Stimulated activated CD4-positive, alpha-beta T cell treated with anti-CD3 and anti-CD28 coated beads, Interleukin-1b, Interleukin-23, amount 100 ng/mL, for 48 hours (primary cell): ENCODE measurements around the gene TMEM255B.
"Not testable (repeated sequence)": the region's sequence is repeated elsewhere in the genome, so short reads cannot be mapped to it uniquely, and the experiment has no call there.

Experiments used
- DNase-seq: peaks from one replicate; pipeline ENCODE4 v3.0.0-alpha.2; 2020

The TMEM255B gene

DNA sequence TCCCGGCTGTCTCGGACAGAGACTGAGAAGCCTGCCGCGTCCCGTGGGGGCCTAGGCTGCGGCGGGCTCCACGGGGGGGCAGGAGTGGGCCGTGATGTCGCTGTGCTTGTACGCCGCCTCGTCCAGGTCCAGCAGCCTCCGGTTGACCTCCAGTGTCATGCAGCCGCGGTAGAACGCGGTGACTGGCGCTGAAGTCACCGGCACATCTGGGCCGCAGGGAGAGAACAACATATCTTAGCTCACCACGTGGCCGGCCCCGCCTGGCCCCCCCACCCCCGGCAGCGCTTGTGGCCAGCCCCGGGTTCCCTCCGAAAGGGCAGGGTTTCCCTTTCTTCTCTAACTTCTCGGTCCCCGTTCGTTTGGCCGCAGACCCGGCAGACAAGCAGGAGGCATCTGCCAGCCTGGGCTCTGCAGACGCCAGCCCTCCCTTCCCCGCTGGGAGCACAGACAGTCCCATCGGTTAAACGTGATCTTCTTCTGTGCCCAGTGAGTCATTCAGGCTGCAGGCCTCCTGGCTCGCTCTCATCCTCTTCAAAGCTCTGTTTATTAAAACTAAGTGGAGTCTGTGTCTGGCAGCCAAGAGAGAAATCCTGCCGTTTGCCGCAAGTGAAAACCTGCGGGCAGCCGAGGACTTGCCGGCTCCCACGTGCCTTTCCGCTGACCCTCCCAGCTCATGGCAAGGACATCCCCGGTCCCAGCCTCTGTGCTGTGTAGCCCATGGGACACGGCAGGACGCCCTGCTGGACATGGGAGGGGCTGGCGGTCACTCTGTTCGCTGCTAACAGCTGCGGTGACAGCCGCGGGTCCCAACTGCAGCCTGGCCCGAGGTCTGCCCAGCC is 62.0 kb downstream of the TMEM255B start:
- no peak for DNase-seq

DNA sequence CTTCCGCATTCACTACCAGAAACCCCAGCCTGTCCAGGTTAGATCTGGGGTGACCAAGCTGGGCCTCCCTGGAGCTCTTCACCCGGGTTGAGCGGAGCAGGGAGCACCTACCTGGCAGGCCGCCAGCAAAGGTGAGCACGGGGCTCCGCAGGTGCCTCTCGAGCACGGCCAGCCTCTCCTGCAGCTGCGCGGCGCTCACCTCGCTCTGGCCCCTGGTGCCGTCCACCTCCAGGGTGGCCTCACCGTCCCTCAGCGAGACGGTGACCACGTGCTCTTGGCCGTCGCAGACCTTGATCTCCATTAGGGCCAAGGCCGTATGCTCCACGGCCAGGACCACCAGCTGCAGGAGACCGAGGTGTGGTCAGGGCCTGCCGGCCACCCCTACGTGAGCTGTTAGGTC is 62.8 kb downstream of the TMEM255B start:
- DNase-seq: no peak

DNA sequence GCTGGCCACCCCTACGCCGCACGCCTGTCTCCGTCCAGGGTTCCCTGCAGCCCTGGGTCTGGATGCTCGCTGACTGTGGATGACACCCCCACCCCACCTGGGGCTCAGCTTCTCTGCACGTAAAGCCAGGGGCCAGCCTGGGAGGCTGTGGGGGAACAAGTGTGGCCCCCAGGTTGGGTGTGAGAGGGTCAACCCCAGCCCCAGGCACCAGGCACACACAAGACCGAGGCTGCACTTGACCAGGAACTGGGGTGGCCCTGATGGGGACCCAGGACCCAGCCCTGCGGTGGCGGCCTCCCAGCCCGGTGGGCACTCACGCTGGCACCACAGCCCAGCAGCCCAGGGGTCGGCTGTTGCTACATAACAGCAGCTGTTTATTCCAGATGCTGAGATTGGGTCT is 63.2 kb downstream of the TMEM255B start:
- no peak for DNase-seq

DNA sequence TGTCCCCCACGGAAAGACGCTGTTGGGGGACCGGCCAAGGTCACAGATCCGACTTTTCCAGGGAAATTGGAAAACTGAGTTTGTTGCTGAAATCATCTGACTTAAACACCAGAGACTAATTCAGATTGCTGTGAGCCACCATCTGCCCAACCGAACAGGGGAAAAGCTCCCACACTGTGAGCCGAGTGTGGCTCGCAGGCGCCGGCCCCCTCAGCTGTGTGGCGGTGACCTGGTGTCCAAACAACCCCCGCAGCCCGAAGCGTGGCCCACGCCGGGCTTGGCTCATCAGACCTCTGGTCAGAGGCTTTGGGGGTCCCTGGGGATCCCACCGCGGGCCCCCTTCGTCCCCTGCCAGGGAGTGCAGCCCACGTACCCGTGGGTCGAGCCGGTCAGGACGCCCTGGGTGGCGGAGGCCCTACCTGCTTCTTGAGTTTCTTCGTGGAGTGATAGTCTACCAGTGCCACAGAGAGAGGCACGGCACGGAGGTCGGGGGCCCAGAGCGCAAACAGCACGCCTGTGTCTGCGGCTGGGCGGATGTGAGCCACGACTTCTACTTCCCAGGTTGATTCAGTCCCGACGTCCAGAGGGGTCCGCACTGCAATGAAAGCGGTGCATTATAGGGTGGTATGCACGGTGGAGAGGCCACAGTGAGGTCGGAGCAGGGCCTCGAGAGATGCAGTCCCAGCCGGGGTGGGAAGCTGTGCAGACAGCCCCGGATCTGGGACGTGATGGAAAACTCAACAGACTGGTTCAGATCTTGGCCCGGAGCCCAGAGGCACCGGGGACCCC is 64.1 kb downstream of the TMEM255B start:
- DNase-seq: no peak

- no peak for DNase-seq
Measured at GRCh38 chr13:113823771-113824170, 64.7 kb downstream of the TMEM255B start.

DNA sequence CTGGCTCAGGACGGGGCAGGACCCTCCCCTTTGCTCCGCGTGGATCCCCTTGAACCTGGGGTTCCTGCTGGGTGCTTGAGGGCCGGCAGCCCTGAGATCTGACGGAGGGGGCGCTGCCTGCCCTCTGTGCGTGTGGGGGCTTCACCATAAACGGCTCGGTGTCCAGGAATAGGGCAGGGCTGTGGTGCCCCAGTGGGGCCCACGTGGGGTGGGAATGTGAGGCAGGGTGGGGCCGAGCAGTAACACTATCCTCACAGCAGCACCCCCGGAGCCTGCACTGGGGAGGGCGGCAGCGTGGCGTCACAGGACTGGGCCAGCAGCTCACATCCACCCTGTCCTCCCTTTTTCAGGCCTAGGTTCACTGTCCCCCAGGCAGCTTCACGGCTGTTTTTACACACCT is 66.8 kb downstream of the TMEM255B start:
- DNase-seq: no peak

GRCh38 chr13:113826446-113826845 is 67.4 kb downstream of the TMEM255B start:
- not testable (repeated sequence) for DNase-seq

DNA sequence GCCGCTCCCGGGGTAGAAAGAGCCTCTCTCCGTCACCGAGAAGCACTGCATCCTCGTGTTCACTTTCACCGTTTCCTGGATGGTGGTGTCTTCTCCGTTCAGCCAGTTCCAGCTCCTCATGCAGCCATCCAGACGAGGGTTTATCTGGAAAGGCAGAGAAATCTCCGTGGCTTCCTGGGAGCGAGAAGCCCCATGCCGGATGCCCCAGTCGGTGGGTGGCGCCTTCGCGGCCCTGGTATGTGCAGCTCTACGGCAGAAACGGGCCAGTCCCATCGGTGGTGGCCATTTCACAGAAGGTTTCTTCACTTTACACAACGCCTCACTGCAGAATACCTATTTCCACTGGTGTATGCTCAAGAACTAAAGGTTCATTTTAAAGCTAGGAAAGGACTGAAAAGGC is 68.0 kb downstream of the TMEM255B start:
- DNase-seq: no peak

GRCh38 chr13:113828282-113828825 is 69.3 kb downstream of the TMEM255B start:
- DNase-seq: no peak

- not testable (repeated sequence) for DNase-seq
Measured at GRCh38 chr13:113830426-113830950, 71.5 kb downstream of the TMEM255B start.

DNA sequence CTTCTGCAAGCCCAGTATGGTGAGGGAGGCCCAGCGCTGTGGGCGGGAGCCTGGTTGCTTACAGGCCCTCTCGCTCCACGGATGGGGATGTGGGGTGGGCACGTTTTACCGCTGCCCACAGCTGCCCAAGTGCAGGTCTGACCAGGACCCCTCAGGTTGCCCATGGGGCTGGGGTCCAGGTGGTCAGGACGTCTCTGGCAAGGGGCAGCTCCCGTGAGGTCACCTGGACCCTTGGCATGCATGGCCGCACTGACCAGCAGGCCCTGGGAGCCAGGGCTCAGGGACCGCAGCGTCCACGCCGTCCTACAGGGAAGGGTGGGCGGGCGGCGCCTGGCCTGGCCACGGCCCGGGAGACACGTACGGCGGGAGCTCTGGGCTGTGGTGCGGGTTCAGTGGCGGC is 72.0 kb downstream of the TMEM255B start:
- no peak for DNase-seq

- no peak for DNase-seq
Measured at GRCh38 chr13:113832205-113832604, 73.2 kb downstream of the TMEM255B start.

DNA sequence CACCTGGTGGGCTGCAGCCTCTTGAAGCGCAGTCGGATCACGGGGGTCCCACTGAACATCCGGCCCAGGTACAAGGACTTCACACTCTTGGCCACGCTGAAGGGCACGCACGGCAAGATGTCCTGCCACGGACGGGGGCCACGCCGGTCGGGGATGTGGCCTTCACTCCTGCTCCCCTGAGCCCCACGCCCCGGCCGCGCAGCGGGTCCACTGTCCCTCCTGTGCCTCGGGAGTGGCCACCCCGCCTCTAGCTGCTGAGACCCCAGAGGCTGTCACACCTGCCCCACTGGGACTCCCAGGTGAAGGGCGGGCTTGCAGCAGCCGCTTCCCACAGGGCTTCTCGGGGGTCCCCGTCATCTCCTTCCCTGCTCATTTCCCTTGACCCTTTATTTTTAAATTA is 73.6 kb downstream of the TMEM255B start:
- DNase-seq: no peak

DNA sequence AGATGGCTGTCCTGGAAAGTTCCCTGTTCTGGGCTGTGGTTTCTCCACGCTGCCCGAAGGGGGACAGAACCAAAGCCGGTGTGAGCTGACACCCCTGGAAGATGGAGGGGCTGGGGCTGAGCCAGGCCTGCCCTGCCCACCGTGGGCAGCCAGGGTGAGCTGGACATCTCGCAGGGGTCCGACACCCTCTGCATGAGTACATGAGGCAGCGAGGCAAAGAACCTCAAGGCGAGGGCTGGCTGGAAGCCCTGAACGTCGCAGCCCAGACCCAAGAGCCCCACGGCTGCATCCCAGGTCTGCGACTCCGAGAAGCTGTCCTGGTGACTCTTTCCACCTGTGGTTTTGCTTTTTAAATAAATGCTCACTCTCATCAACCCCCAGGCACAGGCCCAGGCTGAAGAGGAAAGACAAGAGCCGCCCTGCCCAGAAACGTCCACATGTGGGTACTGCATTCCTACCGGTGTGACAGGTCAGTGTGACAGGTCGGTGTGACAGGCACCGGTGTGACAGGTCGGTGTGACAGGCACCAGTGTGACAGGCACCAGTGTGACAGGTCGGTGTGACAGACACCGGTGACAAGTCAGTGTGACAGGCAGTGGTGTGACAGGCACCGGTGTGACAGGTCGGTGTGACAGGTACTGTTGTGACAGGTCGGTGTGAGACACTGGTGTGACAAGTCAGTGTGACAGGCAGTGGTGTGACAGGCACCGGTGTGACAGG is 74.2 kb downstream of the TMEM255B start:
- DNase-seq: no peak

DNA sequence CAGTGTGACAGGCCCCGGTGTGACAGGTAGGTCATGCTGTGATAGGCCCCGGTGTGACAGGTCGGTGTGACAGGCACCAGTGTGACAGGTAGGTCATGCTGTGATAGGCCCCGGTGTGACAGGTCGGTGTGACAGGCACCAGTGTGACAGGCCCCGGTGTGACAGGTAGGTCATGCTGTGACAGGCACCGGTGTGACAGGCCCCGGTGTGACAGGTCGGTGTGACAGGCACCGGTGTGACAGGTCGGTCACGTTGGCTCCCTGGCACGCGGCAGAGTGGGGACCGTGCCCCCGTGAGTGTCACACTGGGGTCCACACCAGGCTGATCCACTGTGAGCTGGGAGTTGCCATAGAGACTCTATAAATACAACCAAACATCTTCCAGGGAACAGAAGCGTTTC is 75.0 kb downstream of the TMEM255B start:
- DNase-seq: not testable (repeated sequence)

DNA sequence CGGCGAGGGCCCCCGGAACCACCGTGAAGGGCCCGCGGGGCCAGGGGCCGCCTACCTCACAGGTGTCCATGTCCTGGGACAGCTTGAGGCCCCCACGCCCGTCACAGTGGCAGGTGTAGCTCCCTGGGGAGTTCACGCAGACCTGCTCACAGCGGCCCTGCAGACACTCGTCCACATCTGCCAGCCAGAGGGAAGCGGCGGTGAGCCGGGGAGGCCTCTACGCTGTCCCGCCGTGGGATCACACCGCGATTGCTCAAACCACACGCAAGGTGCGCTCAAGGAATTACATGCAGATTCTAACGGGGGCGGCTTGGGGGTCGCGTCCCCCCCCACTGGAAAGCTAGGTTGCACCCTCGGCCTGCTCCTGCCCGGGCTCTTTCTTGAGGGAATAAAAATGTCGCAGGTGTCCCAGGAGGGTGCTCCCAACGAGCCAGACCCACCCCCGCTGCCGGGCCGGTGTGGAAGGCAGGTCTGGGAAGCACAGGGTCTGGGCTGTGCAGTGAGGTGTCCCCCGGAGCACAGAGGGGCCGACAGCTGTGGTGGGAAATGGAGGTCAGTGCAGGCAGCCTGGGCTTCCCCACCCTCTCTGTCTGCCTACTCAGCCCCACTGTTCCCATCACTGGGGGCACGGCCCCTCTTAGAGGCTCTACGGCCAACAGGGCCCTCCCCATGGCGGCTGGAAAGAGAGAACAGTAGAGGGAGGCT is 75.6 kb downstream of the TMEM255B start:
- no peak for DNase-seq

- no peak for DNase-seq
Measured at GRCh38 chr13:113835461-113836270, 76.6 kb downstream of the TMEM255B start.

DNA sequence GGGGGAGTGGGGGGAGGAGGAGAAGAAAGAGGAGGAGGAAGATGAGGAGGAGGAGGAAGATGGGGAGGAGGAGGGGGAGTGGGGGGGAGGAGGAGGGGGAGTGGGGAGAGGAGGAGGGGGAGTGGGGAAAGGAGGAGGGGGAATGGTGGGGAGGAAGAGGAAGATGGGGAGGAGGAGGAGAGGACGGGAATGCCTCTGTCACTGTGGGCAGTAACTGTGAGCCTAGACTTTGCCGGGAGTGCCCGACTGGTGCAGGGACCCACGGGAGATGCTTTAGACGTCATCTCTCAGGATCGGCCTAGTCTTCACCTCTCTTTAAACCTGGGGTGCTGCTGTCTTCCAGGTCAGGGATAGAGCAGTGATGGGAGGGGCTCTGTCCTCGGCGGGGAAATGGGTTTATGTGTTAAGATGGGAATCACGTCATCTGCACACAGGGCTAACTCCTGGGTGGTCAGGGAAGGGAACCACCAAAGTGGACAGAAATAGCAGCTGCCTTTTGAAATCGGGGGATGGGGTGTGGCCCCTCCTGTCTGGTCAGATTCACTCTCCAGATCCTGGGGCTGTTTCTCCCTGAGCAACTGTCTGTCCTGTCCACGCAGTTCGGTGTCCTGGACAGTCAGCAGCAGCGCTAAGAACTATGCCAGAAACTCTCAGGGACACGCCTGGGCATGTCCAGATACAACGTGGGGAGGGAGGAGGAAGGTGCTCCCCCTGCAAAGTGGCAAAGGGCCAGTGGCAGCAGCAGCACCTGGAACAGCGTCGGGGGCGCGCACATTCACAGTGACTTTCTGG is 77.9 kb downstream of the TMEM255B start:
- DNase-seq: no peak

DNA sequence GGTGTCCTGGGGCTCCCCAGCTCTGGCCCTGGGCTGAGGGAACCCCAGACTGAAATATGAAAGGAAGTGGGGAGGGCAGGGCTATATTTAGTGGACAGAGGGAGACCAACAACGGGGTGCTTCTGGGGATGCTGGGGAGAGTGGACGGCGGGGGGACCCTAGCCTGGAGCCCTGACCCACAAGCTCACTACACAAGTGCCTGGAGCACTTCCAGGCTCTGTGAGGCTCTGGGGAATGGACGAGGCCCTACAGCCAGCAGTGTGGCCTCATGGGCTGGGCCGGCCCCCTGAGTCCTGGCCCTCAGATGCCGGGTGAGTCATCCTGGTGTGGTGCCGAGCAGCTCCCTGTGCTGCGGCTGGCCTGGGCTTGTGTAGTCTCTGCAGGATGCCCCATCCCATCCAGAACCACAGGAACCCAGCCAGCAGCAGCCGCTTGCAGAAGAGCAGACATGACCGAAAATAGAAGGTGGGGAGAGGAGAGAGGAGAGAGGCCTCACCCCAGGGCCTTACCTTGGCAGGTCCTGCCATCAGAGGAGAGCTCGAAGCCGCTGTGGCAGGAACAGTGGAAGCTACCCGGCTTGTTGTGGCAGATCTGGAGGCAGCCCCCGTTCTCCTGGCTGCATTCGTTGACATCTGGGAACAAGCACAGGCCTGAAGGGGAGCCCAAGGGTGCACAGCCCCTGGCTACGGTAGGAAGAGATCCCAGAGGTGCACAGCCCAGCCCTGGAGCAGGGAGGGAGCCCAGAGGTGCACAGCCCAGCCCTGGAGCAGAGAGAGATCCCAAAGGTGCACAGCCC is 78.7 kb downstream of the TMEM255B start:
- no peak for DNase-seq
